SH-SY5Y (cell line): ENCODE measurements around the gene HSD17B3.

Experiments
- GATA2 ChIP-seq: IDR thresholded peaks from 2 replicates; pipeline ENCODE4 v1.6.1; 2011; ENCODE audit warnings: mild to moderate bottlenecking, low read depth, low read length
- GATA3 ChIP-seq: IDR thresholded peaks from 2 replicates; pipeline ENCODE4 v1.6.1; 2011; ENCODE audit warnings: low read depth, mild to moderate bottlenecking, low read length, moderate library complexity

The HSD17B3 gene

GRCh38 chr9:96270236-96270744, 31.7 kb downstream of the HSD17B3 start:
- TF ChIP-seq GATA3 (no peak), GATA2 (no peak)

- TF ChIP-seq GATA3, result no peak
- TF ChIP-seq GATA2, result no peak
Observed at GRCh38 chr9:96258967-96259366, 43.0 kb downstream of the HSD17B3 start.

GRCh38 chr9:96256800-96257199, 45.2 kb downstream of the HSD17B3 start:
- TF ChIP-seq GATA2, result no peak
- TF ChIP-seq GATA3, result no peak

- TF ChIP-seq GATA2 (no peak), GATA3 (no peak)
Observed at GRCh38 chr9:96255698-96256097, 46.3 kb downstream of the HSD17B3 start.

- no peak for TF ChIP-seq GATA2
- no peak for TF ChIP-seq GATA3
Observed at GRCh38 chr9:96253059-96253696, 48.8 kb downstream of the HSD17B3 start.

- TF ChIP-seq GATA2 (no peak), GATA3 (no peak)
Observed at GRCh38 chr9:96251451-96251850, 50.5 kb downstream of the HSD17B3 start.

- TF ChIP-seq GATA2 (no peak), GATA3 (no peak)
Observed at GRCh38 chr9:96249746-96250145, 52.2 kb downstream of the HSD17B3 start.

GRCh38 chr9:96246267-96246671, 55.7 kb downstream of the HSD17B3 start:
- TF ChIP-seq GATA2, result no peak
- no peak for TF ChIP-seq GATA3

- TF ChIP-seq GATA2, result no peak
Observed at GRCh38 chr9:96245399-96245798, 56.6 kb downstream of the HSD17B3 start.

GRCh38 chr9:96243778-96244177, 58.2 kb downstream of the HSD17B3 start:
- TF ChIP-seq GATA2, result no peak
- TF ChIP-seq GATA3, result no peak

GRCh38 chr9:96242811-96243210, 59.2 kb downstream of the HSD17B3 start:
- no peak for TF ChIP-seq GATA3
- TF ChIP-seq GATA2, result no peak

- TF ChIP-seq GATA3 (no peak), GATA2 (no peak)
Observed at GRCh38 chr9:96241391-96241809, 60.6 kb downstream of the HSD17B3 start.

GRCh38 chr9:96236854-96237550, 65.0 kb downstream of the HSD17B3 start:
- TF ChIP-seq GATA2 (no peak), GATA3 (no peak)

GRCh38 chr9:96232539-96233241, 69.3 kb downstream of the HSD17B3 start:
- no peak for TF ChIP-seq GATA2
- TF ChIP-seq GATA3, result no peak

- TF ChIP-seq GATA2, result no peak
- no peak for TF ChIP-seq GATA3
Observed at GRCh38 chr9:96232164-96232538, 69.8 kb downstream of the HSD17B3 start.

GRCh38 chr9:96230002-96230401, 72.0 kb downstream of the HSD17B3 start:
- TF ChIP-seq GATA2 (no peak), GATA3 (no peak)
